CD8-positive, alpha-beta memory T cell (primary cell): ENCODE measurements around the gene RRBP1. TPM values are rescaled to one million over a fixed set of nuclear protein-coding genes. Genes with fewer than 3 reads are reported as not detected.

Experiments used
- CTCF ChIA-PET: fragments of 350-600 bp; sonication (Branson Sonifier 250); formaldehyde crosslinking; loops from one replicate; lab custom pipeline; 2021; ENCODE audit warnings: antibody characterized with exemption; lab: Charles Lee
- POLR2A ChIA-PET: fragments of 350-600 bp; sonication (Branson Sonifier 250); formaldehyde crosslinking; loops from one replicate; lab custom pipeline; 2021; ENCODE audit warnings: antibody characterized with exemption; lab: Charles Lee
- DNase-seq, 5 donors: peaks; one replicate each; pipeline versions ENCODE4 v3.0.0 to v3.0.0-alpha.2; 2020 to 2022; ENCODE audit warnings: mixed read lengths in 1 of 5
- H3K27ac ChIP-seq: one replicate; pipeline ENCODE4 v1.7.0; 2013; ENCODE audit warnings: low read depth, mild to moderate bottlenecking, low read length, moderate library complexity
- H3K27me3 ChIP-seq: 2 replicates; pipeline ENCODE4 v1.7.0; 2013; ENCODE audit warnings: low read length, mild to moderate bottlenecking; ENCODE audit not compliant: insufficient read depth, poor library complexity, severe bottlenecking
- H3K36me3 ChIP-seq: 2 replicates; pipeline ENCODE4 v1.7.0; 2013; ENCODE audit warnings: mild to moderate bottlenecking, low read length, moderate library complexity; ENCODE audit not compliant: insufficient read depth
- H3K4me1 ChIP-seq: 2 replicates; pipeline ENCODE4 v1.7.0; 2013; ENCODE audit warnings: mild to moderate bottlenecking, low read length, moderate library complexity; ENCODE audit not compliant: insufficient read depth
- H3K4me3 ChIP-seq: 2 replicates; pipeline ENCODE4 v1.7.0; 2013; ENCODE audit warnings: mild to moderate bottlenecking, low read length
- H3K9me3 ChIP-seq: 2 replicates; pipeline ENCODE4 v1.7.0; 2013; ENCODE audit warnings: mild to moderate bottlenecking, low read length
- H3K27ac Mint-ChIP-seq, 8 donors: one replicate each; pipeline ENCODE4 v1.8.0; 2020 to 2021; ENCODE audit warnings: mixed read lengths in 8 of 8, mild to moderate bottlenecking in 6 of 8, inconsistent platforms in 3 of 8, moderate library complexity in 3 of 8
- H3K27me3 Mint-ChIP-seq, 2 donors: one replicate each; pipeline ENCODE4 v1.8.0; 2020 to 2021; ENCODE audit warnings: mixed read lengths in 2 of 2, mild to moderate bottlenecking in 1 of 2, moderate library complexity in 1 of 2
- H3K36me3 Mint-ChIP-seq, 3 donors: one replicate each; pipeline ENCODE4 v1.8.0; 2020 to 2021; ENCODE audit warnings: mixed read lengths in 3 of 3, inconsistent platforms in 1 of 3, mild to moderate bottlenecking in 1 of 3
- H3K4me1 Mint-ChIP-seq, 3 donors: one replicate each; pipeline ENCODE4 v1.8.0; 2020 to 2021; ENCODE audit warnings: mixed read lengths in 3 of 3, inconsistent platforms in 1 of 3, mild to moderate bottlenecking in 1 of 3
- H3K4me3 Mint-ChIP-seq, 7 donors: one replicate each; pipeline ENCODE4 v1.8.0; 2020 to 2021; ENCODE audit warnings: mixed read lengths in 7 of 7, mild to moderate bottlenecking in 6 of 7, moderate library complexity in 4 of 7, inconsistent platforms in 2 of 7
- H3K9me3 Mint-ChIP-seq, 5 donors: one replicate each; pipeline ENCODE4 v1.8.0; 2020 to 2022; ENCODE audit warnings: mixed read lengths in 5 of 5, mild to moderate bottlenecking in 3 of 5, moderate library complexity in 2 of 5, inconsistent platforms in 1 of 5
- polyA plus RNA-seq: library from polyadenylated mRNA; unstranded; fragments of 300-500 nt; fragmentation: Illumina TruSeq; gene quantifications from one replicate; pipeline ENCODE4 v1.2.3, GENCODE V29; 2021
- total RNA-seq, 2 experiments: library from RNA; stranded (reverse); gene quantifications; one replicate each; pipeline ENCODE4 v1.2.3, GENCODE V29; 2021

The RRBP1 gene
- total and polyA plus RNA-seq, 3 experiments from 2014 or later = 17.4 to 25.3 (median 22.8) TPM

DNA sequence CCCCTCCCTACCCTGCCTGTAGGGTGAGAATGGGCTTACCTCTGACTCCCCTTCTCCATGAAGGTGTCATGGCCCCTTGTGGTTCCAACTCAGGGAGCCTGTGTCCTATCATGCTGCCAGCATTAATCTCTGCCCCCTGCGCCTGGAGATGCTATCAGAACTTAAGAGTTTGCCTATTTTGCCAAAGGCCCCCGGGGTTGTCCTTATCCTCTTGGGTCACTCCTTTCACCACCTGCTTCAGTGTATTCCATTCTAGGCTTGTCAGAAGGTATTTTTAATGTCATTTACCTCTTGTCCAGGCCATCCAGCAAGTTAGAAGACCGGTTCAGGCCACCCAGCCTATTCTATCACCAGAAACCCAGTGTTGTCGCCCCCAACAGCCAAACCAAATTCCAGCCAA lies 10.5 kb downstream of the RRBP1 start:
- ChIA-PET POLR2A (no interaction called here), CTCF (interaction anchor here (1.9 kb wide), 1 partner anchor 11 kb away, joined by 11 read pairs; the partner anchor contains the start of gene RRBP1)
- no peaks in the 10 kb centered on the region for H3K36me3 ChIP-seq
- no peak overlapping the region for H3K27ac ChIP-seq
- peaks cover 0 to 9% (median 4%) of the 10 kb centered on the region in 3 donors for H3K36me3 Mint-ChIP-seq
- no peaks in the 10 kb centered on the region for H3K9me3 ChIP-seq
- peaks cover 11 to 31% (median 11%) of the 10 kb centered on the region in 3 donors for H3K4me1 Mint-ChIP-seq
- H3K27ac Mint-ChIP-seq = peak overlapping the region in 2 of 8 donors; percentile 37 to 56
- H3K4me3 ChIP-seq = no peak overlapping the region
- H3K9me3 Mint-ChIP-seq = no peaks in the 10 kb centered on the region
- no peaks in the 10 kb centered on the region for H3K4me1 ChIP-seq
- no peak overlapping the region for H3K4me3 Mint-ChIP-seq
- H3K27me3 ChIP-seq = no peaks in the 10 kb centered on the region
- DNase-seq = no peak
- no peaks in the 10 kb centered on the region for H3K27me3 Mint-ChIP-seq

DNA sequence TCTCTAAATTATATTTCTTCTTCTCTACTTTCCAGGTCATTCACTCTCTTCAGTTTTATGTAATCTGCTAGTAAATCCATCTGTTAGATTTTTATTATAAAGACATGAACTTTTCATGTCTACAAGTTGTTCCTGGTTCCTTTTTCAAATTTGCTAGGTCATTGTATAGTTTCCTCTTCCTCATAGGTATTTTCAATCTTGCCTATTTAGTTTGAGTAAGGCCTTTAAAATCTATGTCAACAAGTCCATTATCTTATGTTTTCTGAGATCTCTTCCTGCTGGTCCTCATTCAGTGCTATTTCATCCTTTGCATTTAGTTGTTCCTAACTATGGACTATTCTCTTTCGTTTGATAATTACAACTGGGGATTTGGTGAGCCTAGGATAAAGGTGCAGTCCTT lies 11.0 kb downstream of the RRBP1 start:
- H3K27me3 Mint-ChIP-seq = no peaks in the 10 kb centered on the region
- peak overlapping the region in 2 of 8 donors; percentile 42 to 56 for H3K27ac Mint-ChIP-seq
- no peak overlapping the region for H3K27ac ChIP-seq
- DNase-seq = no peak
- H3K4me3 ChIP-seq = no peak overlapping the region
- H3K4me3 Mint-ChIP-seq = no peak overlapping the region
- H3K36me3 ChIP-seq = no peaks in the 10 kb centered on the region
- CTCF ChIA-PET = no interaction called here
- peaks cover 2% of the 10 kb centered on the region for H3K4me1 ChIP-seq
- no peaks in the 10 kb centered on the region for H3K27me3 ChIP-seq
- H3K9me3 Mint-ChIP-seq = no peaks in the 10 kb centered on the region
- peaks cover 0 to 9% (median 4%) of the 10 kb centered on the region in 3 donors for H3K36me3 Mint-ChIP-seq
- peaks cover 14 to 31% (median 16%) of the 10 kb centered on the region in 3 donors for H3K4me1 Mint-ChIP-seq
- POLR2A ChIA-PET = no interaction called here
- H3K9me3 ChIP-seq = no peaks in the 10 kb centered on the region

DNA sequence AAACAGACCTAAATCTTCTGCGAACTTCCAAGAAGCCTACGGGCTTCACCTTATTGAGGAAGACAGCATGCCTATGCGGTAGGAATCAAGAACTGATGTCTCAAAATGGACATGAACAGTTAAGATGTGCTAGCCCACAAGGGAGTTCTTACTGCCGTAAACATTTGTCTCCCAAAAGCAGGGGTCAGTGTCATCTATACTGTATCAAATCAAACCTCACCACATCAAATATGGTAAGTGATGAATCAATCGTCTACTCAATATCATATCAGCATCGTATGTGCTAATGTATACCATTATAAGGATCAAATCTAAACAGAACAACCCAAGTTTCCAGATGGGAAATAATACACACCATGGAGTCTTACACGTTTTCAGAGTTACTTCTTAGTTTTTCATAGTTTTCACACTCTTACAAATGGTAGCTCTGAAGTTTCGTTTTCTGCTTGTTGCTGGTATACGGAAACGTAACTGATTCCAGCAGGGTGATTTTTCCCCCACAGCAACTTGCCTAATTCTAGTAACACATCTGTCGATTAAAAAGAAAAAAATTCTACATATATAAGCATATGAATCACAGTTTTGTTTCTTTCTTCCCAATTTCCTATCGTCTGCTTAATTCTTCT lies 12.6 kb downstream of the RRBP1 start:
- Histone ChIP-seq H3K9me3 (no peaks in the 10 kb centered on the region), H3K36me3 (no peaks in the 10 kb centered on the region), H3K27me3 (no peaks in the 10 kb centered on the region), H3K27ac (no peak overlapping the region), H3K4me3 (no peak overlapping the region), H3K4me1 (peaks cover 10% of the 10 kb centered on the region)
- Mint-ChIP-seq H3K36me3 (peaks cover 0 to 7% (median 3%) of the 10 kb centered on the region in 3 donors), H3K4me1 (peaks cover 23 to 46% (median 23%) of the 10 kb centered on the region in 3 donors), H3K27ac (no peak overlapping the region), H3K9me3 (no peaks in the 10 kb centered on the region), H3K27me3 (no peaks in the 10 kb centered on the region), H3K4me3 (no peak overlapping the region)
- no peak for DNase-seq
- CTCF ChIA-PET = no interaction called here
- POLR2A ChIA-PET = no interaction called here

DNA sequence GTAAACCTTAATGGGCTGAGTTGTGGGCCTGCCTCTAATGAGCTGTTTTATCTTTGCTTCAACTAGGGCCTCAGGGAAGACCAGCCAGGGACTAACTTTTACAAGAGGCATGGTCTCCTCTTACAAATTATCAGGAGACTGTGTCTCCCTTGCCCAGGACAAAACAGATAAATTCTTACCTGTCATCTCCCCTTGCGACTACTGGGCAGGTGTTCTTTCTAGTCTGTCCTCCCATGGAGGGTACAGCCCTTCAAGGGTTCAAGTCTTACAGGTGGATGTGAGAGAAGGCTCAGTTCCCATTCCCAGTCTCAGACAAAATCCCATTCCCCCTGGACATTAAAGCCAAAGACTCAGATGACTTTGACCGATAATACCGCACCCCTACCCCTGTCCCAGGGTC lies 13.6 kb downstream of the RRBP1 start:
- Histone ChIP-seq H3K4me1 (peaks cover 10% of the 10 kb centered on the region), H3K27me3 (no peaks in the 10 kb centered on the region), H3K4me3 (no peak overlapping the region), H3K9me3 (no peaks in the 10 kb centered on the region), H3K27ac (no peak overlapping the region), H3K36me3 (no peaks in the 10 kb centered on the region)
- Mint-ChIP-seq H3K27ac (no peak overlapping the region), H3K4me1 (peaks cover 26 to 52% (median 28%) of the 10 kb centered on the region in 3 donors), H3K36me3 (peaks cover 0 to 7% (median 0%) of the 10 kb centered on the region in 3 donors), H3K9me3 (no peaks in the 10 kb centered on the region), H3K27me3 (no peaks in the 10 kb centered on the region), H3K4me3 (no peak overlapping the region)
- ChIA-PET CTCF (interaction anchor here (1.4 kb wide), 1 partner anchor 14 kb away, joined by 3 read pairs; no protein-coding TSS in a partner anchor), POLR2A (no interaction called here)
- DNase-seq = no peak

DNA sequence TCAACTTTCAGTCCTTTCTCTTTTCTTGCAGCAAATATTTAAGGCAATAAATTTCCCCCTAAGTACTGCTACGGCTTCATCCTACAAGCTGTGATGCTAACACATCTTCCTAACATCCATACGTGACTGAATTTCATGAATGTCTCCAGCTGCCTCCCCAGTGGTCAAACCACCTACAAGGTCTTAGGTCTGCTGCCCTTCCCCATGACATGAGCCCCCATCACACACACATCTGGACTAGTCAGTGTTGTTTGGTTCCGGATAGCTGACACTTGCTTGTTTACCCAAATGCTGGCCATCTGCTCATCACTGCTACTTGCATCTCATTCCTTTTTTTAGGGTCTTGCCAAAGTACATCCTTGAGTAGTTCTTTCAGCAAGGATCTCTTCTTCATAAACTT lies 14.6 kb downstream of the RRBP1 start:
- Histone ChIP-seq H3K4me3 (no peak overlapping the region), H3K27me3 (no peaks in the 10 kb centered on the region), H3K4me1 (peaks cover 10% of the 10 kb centered on the region), H3K36me3 (no peaks in the 10 kb centered on the region), H3K9me3 (no peaks in the 10 kb centered on the region), H3K27ac (no peak overlapping the region)
- H3K36me3 Mint-ChIP-seq = peaks cover 0 to 4% (median 0%) of the 10 kb centered on the region in 3 donors
- H3K27ac Mint-ChIP-seq = peak overlapping the region in 2 of 8 donors; percentile 7 to 73
- H3K27me3 Mint-ChIP-seq = no peaks in the 10 kb centered on the region
- H3K4me3 Mint-ChIP-seq = no peak overlapping the region
- POLR2A ChIA-PET = no interaction called here
- CTCF ChIA-PET = interaction anchor here (1.1 to 2.4 kb wide), 3 partner anchors 13 to 15 kb away, joined by 3 to 9 read pairs (median 3); partner anchors contain the start of gene RRBP1
- no peaks in the 10 kb centered on the region for H3K9me3 Mint-ChIP-seq
- DNase-seq = no peak
- H3K4me1 Mint-ChIP-seq = peaks cover 28 to 54% (median 30%) of the 10 kb centered on the region in 3 donors

DNA sequence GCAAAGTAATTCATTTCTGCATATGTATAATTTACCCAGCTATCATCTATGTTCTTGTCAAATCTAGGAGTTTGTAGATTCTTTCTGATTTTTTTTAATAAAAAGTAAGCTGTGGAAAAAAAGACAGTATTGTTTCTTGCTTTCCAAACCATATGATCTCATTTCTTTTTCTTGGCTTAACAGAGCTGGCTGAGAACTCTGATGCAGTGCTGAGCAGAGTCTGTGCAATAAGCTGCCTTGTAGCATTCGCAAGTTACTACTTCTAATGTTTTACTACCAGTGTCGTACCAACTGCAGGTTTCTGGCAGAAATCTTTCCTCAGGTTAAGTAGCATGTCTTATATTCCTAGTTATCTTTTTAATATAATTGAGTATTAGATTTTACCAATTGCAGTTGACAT lies 15.6 kb downstream of the RRBP1 start:
- no peaks in the 10 kb centered on the region for H3K27me3 ChIP-seq
- H3K4me1 Mint-ChIP-seq = peaks cover 35 to 62% (median 36%) of the 10 kb centered on the region in 3 donors

DNA sequence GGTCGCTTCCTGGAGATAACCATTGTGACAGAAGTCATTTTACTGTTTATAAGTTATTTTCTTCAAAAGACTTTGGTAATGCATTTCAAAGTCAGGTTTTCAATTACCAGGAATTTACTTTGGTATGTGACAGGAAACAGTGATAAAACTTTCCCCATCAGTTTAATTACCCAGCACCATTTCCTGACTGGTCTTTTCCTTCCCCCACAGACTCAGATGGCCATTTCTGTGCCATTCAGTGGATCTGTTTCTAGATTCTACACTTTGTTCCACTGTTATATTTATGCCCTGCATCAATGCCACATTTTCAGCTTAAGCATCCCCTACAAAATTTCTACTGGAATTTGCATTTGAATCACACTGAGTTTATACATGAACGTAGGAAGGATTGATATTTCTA lies 16.3 kb downstream of the RRBP1 start:
- H3K4me1 ChIP-seq = peaks cover 10% of the 10 kb centered on the region
- Mint-ChIP-seq H3K4me1 (peaks cover 36 to 60% (median 38%) of the 10 kb centered on the region in 3 donors), H3K9me3 (no peaks in the 10 kb centered on the region), H3K36me3 (peaks cover 0 to 4% (median 1%) of the 10 kb centered on the region in 3 donors), H3K27me3 (no peaks in the 10 kb centered on the region), H3K4me3 (no peak overlapping the region), H3K27ac (peak overlapping the region in 1 of 8 donors; percentile 52)
- H3K27me3 ChIP-seq = no peaks in the 10 kb centered on the region
- DNase-seq = no peak
- ChIA-PET POLR2A (no interaction called here), CTCF (interaction anchor here (1.4 to 2.4 kb wide), 2 partner anchors 17 to 232 kb away, joined by 3 to 9 read pairs; partner anchors contain the start of gene RRBP1)
- H3K27ac ChIP-seq = no peak overlapping the region
- no peak overlapping the region for H3K4me3 ChIP-seq
- H3K9me3 ChIP-seq = no peaks in the 10 kb centered on the region
- no peaks in the 10 kb centered on the region for H3K36me3 ChIP-seq

More for the DNA sequence above, 15.6 kb downstream of the RRBP1 start:
- Mint-ChIP-seq H3K27me3 (no peaks in the 10 kb centered on the region), H3K9me3 (no peaks in the 10 kb centered on the region), H3K36me3 (peaks cover 0 to 4% (median 0%) of the 10 kb centered on the region in 3 donors), H3K27ac (peak overlapping the region in 1 of 8 donors; percentile 73), H3K4me3 (no peak overlapping the region)
- Histone ChIP-seq H3K4me3 (no peak overlapping the region), H3K4me1 (peaks cover 10% of the 10 kb centered on the region), H3K27ac (no peak overlapping the region), H3K9me3 (no peaks in the 10 kb centered on the region), H3K36me3 (no peaks in the 10 kb centered on the region)
- DNase-seq = no peak
- CTCF ChIA-PET = interaction anchor here (0.6 to 2.4 kb wide), 5 partner anchors 12 to 302 kb away, joined by 3 to 9 read pairs (median 3); partner anchors contain the start of genes RRBP1 and SNX5
- POLR2A ChIA-PET = no interaction called here

DNA sequence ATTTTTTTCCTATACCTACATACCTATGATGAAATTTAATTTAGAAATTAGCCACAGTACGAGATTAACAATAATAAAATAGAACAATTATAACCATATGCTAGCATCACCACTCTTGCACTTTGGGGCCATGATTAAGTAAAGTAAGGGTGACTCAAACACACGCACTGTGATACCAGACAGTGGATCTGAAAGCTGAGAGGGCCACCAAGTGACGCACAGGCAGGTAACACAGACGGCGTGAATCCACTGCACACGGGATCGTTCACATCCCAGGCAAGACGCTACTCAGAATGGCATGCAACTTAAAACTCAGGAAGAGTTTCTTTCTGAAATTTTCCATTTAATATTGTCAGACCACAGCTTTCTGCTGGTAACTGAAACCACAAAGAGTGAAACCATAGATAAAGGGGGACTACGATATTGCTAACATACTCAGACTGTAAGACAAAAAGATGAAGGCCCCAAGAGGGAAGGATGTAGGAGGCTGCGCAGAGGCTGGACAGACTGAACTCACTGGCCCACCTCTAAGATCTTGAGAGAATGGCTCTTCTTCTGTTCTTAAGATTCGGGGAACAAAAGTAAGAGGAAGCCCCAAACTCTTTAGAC lies 17.9 kb downstream of the RRBP1 start:
- Histone ChIP-seq H3K4me1 (peaks cover 10% of the 10 kb centered on the region), H3K4me3 (no peak overlapping the region), H3K27me3 (no peaks in the 10 kb centered on the region), H3K27ac (no peak overlapping the region), H3K36me3 (no peaks in the 10 kb centered on the region), H3K9me3 (no peaks in the 10 kb centered on the region)
- POLR2A ChIA-PET = no interaction called here
- Mint-ChIP-seq H3K4me1 (peaks cover 35 to 57% (median 36%) of the 10 kb centered on the region in 3 donors), H3K27me3 (no peaks in the 10 kb centered on the region), H3K9me3 (no peaks in the 10 kb centered on the region), H3K4me3 (peak overlapping the region in 2 of 7 donors; percentile 2 to 16), H3K36me3 (peaks cover 1 to 12% (median 9%) of the 10 kb centered on the region in 3 donors), H3K27ac (peak overlapping the region in 5 of 8 donors; percentile 8 to 85 (median 18))
- no peak for DNase-seq
- CTCF ChIA-PET = interaction anchor here (1.1 kb wide), 1 partner anchor 15 kb away, joined by 4 read pairs; no protein-coding TSS in a partner anchor
